SK-N-SH treated with all-trans-retinoic acid at 6 μM for 48 hours (cell line): ENCODE data around the gene OR2F2.

Experiments
- ARNTL ChIP-seq: fragments of 450-650 bp; formaldehyde crosslinking; IDR thresholded peaks from 2 replicates; pipeline ENCODE4 v1.5.0; 2020; ENCODE audit warnings: low read depth, mild to moderate bottlenecking, moderate library complexity, borderline replicate concordance
- BACH2 ChIP-seq: fragments of 250-450 bp; sonication (Bioruptor Pico); IDR thresholded peaks from 2 replicates; pipeline ENCODE4 v1.9.0; 2021; ENCODE audit warnings: mild to moderate bottlenecking, borderline replicate concordance
- CSDC2 ChIP-seq: fragments of 250-450 bp; sonication (Bioruptor Pico); IDR thresholded peaks from 2 replicates; pipeline ENCODE4 v1.5.0; 2020; ENCODE audit warnings: mild to moderate bottlenecking, moderate library complexity
- RARB ChIP-seq: fragments of 250-450 bp; sonication (Bioruptor Pico); IDR thresholded peaks from 2 replicates; pipeline ENCODE4 v1.8.0; 2021; ENCODE audit warnings: mild to moderate bottlenecking, moderate library complexity
- ZFP3 ChIP-seq: fragments of 250-450 bp; sonication (Bioruptor Pico); IDR thresholded peaks from 2 replicates; pipeline ENCODE4 v1.5.0; 2020; ENCODE audit warnings: mild to moderate bottlenecking, moderate library complexity
- ZFP30 ChIP-seq: fragments of 450-650 bp; formaldehyde crosslinking; IDR thresholded peaks from 2 replicates; pipeline ENCODE4 v1.5.0; 2022; ENCODE audit warnings: mild to moderate bottlenecking, moderate library complexity
- TF ChIP-seq, protein P1 (sequence below): fragments of 250-450 bp; sonication (Bioruptor Pico); IDR thresholded peaks from 2 replicates; pipeline ENCODE4 v1.8.0; 2020; ENCODE audit warnings: mild to moderate bottlenecking, moderate library complexity, borderline replicate concordance
- TF ChIP-seq, protein P2 (sequence below): fragments of 250-450 bp; sonication (Bioruptor Pico); IDR thresholded peaks from 2 replicates; pipeline ENCODE4 v1.8.0; 2021; ENCODE audit warnings: low read depth, mild to moderate bottlenecking, moderate library complexity, borderline replicate concordance

DNA sequence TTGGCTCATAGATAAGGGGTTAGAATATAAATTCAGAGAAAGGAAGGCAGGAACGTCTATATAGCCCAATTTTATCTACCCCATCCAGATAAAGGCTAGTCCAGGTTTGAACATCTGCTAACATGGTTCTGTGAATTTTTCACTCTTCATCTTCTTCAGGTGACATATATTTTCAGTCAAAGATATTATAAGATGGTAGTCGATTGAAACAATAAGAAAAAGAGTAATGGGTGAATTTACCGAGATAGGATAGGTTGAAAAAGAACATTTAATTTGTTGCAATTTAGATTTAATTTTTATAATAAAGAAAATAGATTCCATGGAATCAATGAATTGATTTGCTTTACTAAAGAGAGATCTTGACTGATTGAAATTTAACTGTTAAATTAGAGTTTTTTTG is 19.5 kb downstream of the OR2F2 start, which contains the start of gene OR2F1:
- TF ChIP-seq CSDC2 (CRISPR knock-in tag) (no peak), RARB (CRISPR knock-in tag) (no peak), BACH2 (CRISPR knock-in tag) (no peak), ARNTL (CRISPR knock-in tag) (no peak), ZFP3 (CRISPR knock-in tag) (no peak), ZFP30 (CRISPR knock-in tag) (no peak)
- TF ChIP-seq, protein P1, sequence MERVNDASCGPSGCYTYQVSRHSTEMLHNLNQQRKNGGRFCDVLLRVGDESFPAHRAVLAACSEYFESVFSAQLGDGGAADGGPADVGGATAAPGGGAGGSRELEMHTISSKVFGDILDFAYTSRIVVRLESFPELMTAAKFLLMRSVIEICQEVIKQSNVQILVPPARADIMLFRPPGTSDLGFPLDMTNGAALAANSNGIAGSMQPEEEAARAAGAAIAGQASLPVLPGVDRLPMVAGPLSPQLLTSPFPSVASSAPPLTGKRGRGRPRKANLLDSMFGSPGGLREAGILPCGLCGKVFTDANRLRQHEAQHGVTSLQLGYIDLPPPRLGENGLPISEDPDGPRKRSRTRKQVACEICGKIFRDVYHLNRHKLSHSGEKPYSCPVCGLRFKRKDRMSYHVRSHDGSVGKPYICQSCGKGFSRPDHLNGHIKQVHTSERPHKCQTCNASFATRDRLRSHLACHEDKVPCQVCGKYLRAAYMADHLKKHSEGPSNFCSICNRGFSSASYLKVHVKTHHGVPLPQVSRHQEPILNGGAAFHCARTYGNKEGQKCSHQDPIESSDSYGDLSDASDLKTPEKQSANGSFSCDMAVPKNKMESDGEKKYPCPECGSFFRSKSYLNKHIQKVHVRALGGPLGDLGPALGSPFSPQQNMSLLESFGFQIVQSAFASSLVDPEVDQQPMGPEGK (CRISPR knock-in tag) = no peak
- TF ChIP-seq, protein P2, sequence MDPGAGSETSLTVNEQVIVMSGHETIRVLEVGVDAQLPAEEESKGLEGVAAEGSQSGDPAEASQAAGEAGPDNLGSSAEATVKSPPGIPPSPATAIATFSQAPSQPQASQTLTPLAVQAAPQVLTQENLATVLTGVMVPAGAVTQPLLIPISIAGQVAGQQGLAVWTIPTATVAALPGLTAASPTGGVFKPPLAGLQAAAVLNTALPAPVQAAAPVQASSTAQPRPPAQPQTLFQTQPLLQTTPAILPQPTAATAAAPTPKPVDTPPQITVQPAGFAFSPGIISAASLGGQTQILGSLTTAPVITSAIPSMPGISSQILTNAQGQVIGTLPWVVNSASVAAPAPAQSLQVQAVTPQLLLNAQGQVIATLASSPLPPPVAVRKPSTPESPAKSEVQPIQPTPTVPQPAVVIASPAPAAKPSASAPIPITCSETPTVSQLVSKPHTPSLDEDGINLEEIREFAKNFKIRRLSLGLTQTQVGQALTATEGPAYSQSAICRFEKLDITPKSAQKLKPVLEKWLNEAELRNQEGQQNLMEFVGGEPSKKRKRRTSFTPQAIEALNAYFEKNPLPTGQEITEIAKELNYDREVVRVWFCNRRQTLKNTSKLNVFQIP (CRISPR knock-in tag) = no peak
